Sigmoid colon (tissue), 7 donors: Measurements from ENCODE around the gene AQP5. TPM values are rescaled to one million over a fixed set of nuclear protein-coding genes. Genes with fewer than 3 reads are reported as not detected.

ENCODE experiments used
- DNase-seq: peaks from one replicate; pipeline ENCODE4 v3.0.0-alpha.2; 2019
- H3K27ac ChIP-seq, 4 donors: fragments of 200-600 bp; sonication (generic); one replicate each; pipeline ENCODE4 v1.5.1; 2016 to 2019; ENCODE audit warnings: mild to moderate bottlenecking in 1 of 4
- H3K27me3 ChIP-seq, 3 donors: fragments of 200-600 bp; sonication (generic); one replicate each; pipeline ENCODE4 v1.5.1; 2019; ENCODE audit warnings: mild to moderate bottlenecking in 1 of 3
- H3K36me3 ChIP-seq, 4 donors: fragments of 200-600 bp; sonication (generic); one replicate each; pipeline ENCODE4 v1.5.1; 2016 to 2019
- H3K4me1 ChIP-seq, 4 donors: fragments of 200-600 bp; sonication (generic); one replicate each; pipeline ENCODE4 v1.5.1; 2017 to 2019
- H3K4me3 ChIP-seq, 4 donors: fragments of 200-600 bp; sonication (generic); one replicate each; pipeline ENCODE4 v1.5.1; 2017 to 2019; ENCODE audit warnings: mild to moderate bottlenecking in 2 of 4, moderate library complexity in 1 of 4
- H3K9me3 ChIP-seq, 4 donors: fragments of 200-600 bp in 3 of 4; sonication (generic) in 3 of 4; one replicate each; pipeline versions ENCODE4 v1.5.1 to v1.6.1; 2013 to 2019
- CTCF ChIP-seq, 4 experiments: fragments of 450-650 bp in 3 of 4; fragments of 200-600 bp in 1 of 4; IDR thresholded peaks; one replicate each; pipeline ENCODE4 v1.5.1; 2016 to 2019; ENCODE audit warnings: antibody characterized with exemption in 4 of 4, mild to moderate bottlenecking in 3 of 4, moderate library complexity in 2 of 4
- EP300 ChIP-seq, 4 donors: sonication (generic); formaldehyde crosslinking; IDR thresholded peaks; one replicate each; pipeline ENCODE4 v1.6.1; 2017; ENCODE audit warnings: antibody characterized with exemption in 4 of 4
- POLR2A ChIP-seq, 2 donors: fragments of 450-650 bp; IDR thresholded peaks; one replicate each; pipeline ENCODE4 v1.6.1; 2016; ENCODE audit warnings: antibody characterized with exemption in 2 of 2, mild to moderate bottlenecking in 2 of 2, moderate library complexity in 2 of 2
- POLR2AphosphoS5 ChIP-seq, 4 donors: sonication (generic); formaldehyde crosslinking; IDR thresholded peaks; one replicate each; pipeline ENCODE4 v1.6.1; 2017; ENCODE audit warnings: antibody characterized with exemption in 4 of 4
- WGBS, 2 donors: extraction: QIAGEN DNeasy Blood & Tissue Kit; methylation state at CpG; one replicate each; pipeline ENCODE4 v1.1.7; 2013; 5-methylcytosine and 5-hydroxymethylcytosine counted together
- intact Hi-C: fragments of 100-400 bp; cut with DNase I; formaldehyde crosslinking; loops from one replicate; pipeline ENCODE4 v1.15.1; 2023
- polyA plus RNA-seq, 3 donors: library from polyadenylated mRNA; stranded (reverse); fragments of 200-250 nt; gene quantifications; one replicate each; pipeline ENCODE4 v1.2.3, GENCODE V29; 2013
- total RNA-seq, 4 donors: library from RNA; depleted of rRNA; stranded (reverse); fragments of >200 nt; gene quantifications; one replicate each; pipeline ENCODE4 v1.1.0, GENCODE V29; 2016
- donor health status: healthy with polysubstance abuse.
- donor health status: Bipolar disorder and iron deficiency.
- donor health status: healthy.

The AQP5 gene
- total and polyA plus RNA-seq, 7 donors: 0.09 TPM; not detected in 6

GRCh38 chr12:49925433-49926204 is 36.1 kb upstream of the AQP5 start:
- Histone ChIP-seq H3K4me1 (no peaks in the 10 kb centered on the region), H3K4me3 (no peak overlapping the region), H3K36me3 (no peaks in the 10 kb centered on the region), H3K9me3 (no peaks in the 10 kb centered on the region), H3K27ac (no peak overlapping the region), H3K27me3 (no peaks in the 10 kb centered on the region)
- 86 to 94% methylated on average over 11 of the region's 11 CpGs for WGBS, 2 donors
- DNase-seq: no peak
- TF ChIP-seq POLR2AphosphoS5 (IDR thresholded peaks at IDR 0.05) (no peak), EP300 (IDR thresholded peaks at IDR 0.05) (no peak), CTCF (IDR thresholded peaks at IDR 0.05) (no peak), POLR2A (IDR thresholded peaks at IDR 0.05) (no peak)
- intact Hi-C loops: no loop called here

GRCh38 chr12:49928471-49928870 is 33.2 kb upstream of the AQP5 start:
- Histone ChIP-seq H3K9me3 (no peaks in the 10 kb centered on the region), H3K27ac (no peak overlapping the region), H3K27me3 (no peaks in the 10 kb centered on the region), H3K4me1 (no peaks in the 10 kb centered on the region), H3K4me3 (no peak overlapping the region), H3K36me3 (no peaks in the 10 kb centered on the region)
- intact Hi-C loops: no loop called here
- TF ChIP-seq EP300 (IDR thresholded peaks at IDR 0.05): no peak
- TF ChIP-seq CTCF (IDR thresholded peaks at IDR 0.05): no peak
- no peak for TF ChIP-seq POLR2AphosphoS5 (IDR thresholded peaks at IDR 0.05)
- WGBS, 2 donors: 80 to 88% methylated on average over 6 of the region's 6 CpGs
- DNase-seq: no peak

GRCh38 chr12:49929581-49929980 is 32.1 kb upstream of the AQP5 start:
- Histone ChIP-seq H3K36me3 (no peaks in the 10 kb centered on the region), H3K27me3 (no peaks in the 10 kb centered on the region), H3K4me3 (no peak overlapping the region), H3K4me1 (no peaks in the 10 kb centered on the region), H3K27ac (no peak overlapping the region), H3K9me3 (no peaks in the 10 kb centered on the region)
- no peak for TF ChIP-seq POLR2A (IDR thresholded peaks at IDR 0.05)
- WGBS, 2 donors: 86 to 91% methylated on average over 7 of the region's 7 CpGs
- intact Hi-C loops: no loop called here
- no peak for DNase-seq

GRCh38 chr12:49930515-49931288 is 31.0 kb upstream of the AQP5 start:
- WGBS, 2 donors: 61 to 78% methylated on average over 3 of the region's 3 CpGs
- TF ChIP-seq POLR2AphosphoS5 (IDR thresholded peaks at IDR 0.05) (no peak), CTCF (IDR thresholded peaks at IDR 0.05) (no peak), EP300 (IDR thresholded peaks at IDR 0.05) (no peak), POLR2A (IDR thresholded peaks at IDR 0.05) (no peak)
- DNase-seq: no peak

GRCh38 chr12:49932023-49932422 is 29.6 kb upstream of the AQP5 start:
- Histone ChIP-seq H3K27me3 (no peaks in the 10 kb centered on the region), H3K4me1 (no peaks in the 10 kb centered on the region), H3K9me3 (no peaks in the 10 kb centered on the region), H3K27ac (no peak overlapping the region), H3K4me3 (no peak overlapping the region), H3K36me3 (no peaks in the 10 kb centered on the region)
- no peak for DNase-seq
- no peak for TF ChIP-seq POLR2A (IDR thresholded peaks at IDR 0.05)
- TF ChIP-seq POLR2AphosphoS5 (IDR thresholded peaks at IDR 0.05): no peak
- TF ChIP-seq EP300 (IDR thresholded peaks at IDR 0.05): no peak
- TF ChIP-seq CTCF (IDR thresholded peaks at IDR 0.05): no peak
- 66 to 77% methylated on average over 7 of the region's 7 CpGs for WGBS, 2 donors
- intact Hi-C loops: no loop called here

More at GRCh38 chr12:49930515-49931288, 31.0 kb upstream of the AQP5 start:
- intact Hi-C loops: no loop called here
- H3K27ac ChIP-seq: no peak overlapping the region
- H3K9me3 ChIP-seq: no peaks in the 10 kb centered on the region
- H3K4me3 ChIP-seq: no peak overlapping the region
- no peaks in the 10 kb centered on the region for H3K36me3 ChIP-seq
- H3K4me1 ChIP-seq: no peaks in the 10 kb centered on the region
- no peaks in the 10 kb centered on the region for H3K27me3 ChIP-seq
